Endothelial cell of umbilical vein (primary cell): ENCODE data around the gene CTRB2. TPM values are rescaled to one million over a fixed set of nuclear protein-coding genes. Genes with fewer than 3 reads are reported as not detected.
"Not testable (repeated sequence)": the region's sequence is repeated elsewhere in the genome, so short reads cannot be mapped to it uniquely, and the experiment has no call there.

Source experiments
- BruUV-seq: library from RNA; stranded (reverse); fragments of 400-500 nt; replicated peaks from 2 replicates; lab custom pipeline; 2021; lab: Mats Ljungman, UMichigan
- CTCF ChIA-PET: fragments of 300-600, 350-600 bp; sonication (Branson Sonifier 250); formaldehyde crosslinking; loops from one replicate; lab custom pipeline; 2021; ENCODE audit warnings: antibody characterized with exemption, inconsistent platforms; lab: Charles Lee
- POLR2A ChIA-PET: fragments of 300-600, 350-600 bp; sonication (Branson Sonifier 250); formaldehyde crosslinking; loops from one replicate; lab custom pipeline; 2021; ENCODE audit warnings: antibody characterized with exemption, inconsistent platforms; lab: Charles Lee
- DNase-seq: peaks from one replicate; pipeline ENCODE4 v3.0.0-alpha.2; 2011; ENCODE audit warnings: low read depth, low spot score
- FAIRE-seq: peaks from 2 replicates; lab custom pipeline; 2011; peaks lifted over from hg19 to GRCh38; lab: Jason Lieb, UNC
- H2AFZ ChIP-seq: 2 replicates; pipeline ENCODE4 v1.6.0; 2012; ENCODE audit warnings: low read depth, low read length, control low read depth, inconsistent platforms
- H3K27ac ChIP-seq: 2 replicates; pipeline ENCODE4 v1.5.1; 2011; ENCODE audit warnings: low read depth, mild to moderate bottlenecking, control low read depth, low read length, moderate library complexity; ENCODE audit not compliant: insufficient read depth
- H3K27me3 ChIP-seq, 2 experiments: 2 replicates each; pipeline versions ENCODE4 v1.6.0 to v1.6.1; 2011; ENCODE audit warnings: low read length in 2 of 2, mixed read lengths in 1 of 2; ENCODE audit not compliant: control insufficient read depth in 2 of 2, insufficient read depth in 2 of 2
- H3K36me3 ChIP-seq, 2 experiments: 2 replicates in 1 of 2; 3 replicates in 1 of 2; pipeline ENCODE4 v1.5.1; 2011; ENCODE audit warnings: low read length in 2 of 2, mild to moderate bottlenecking in 1 of 2, moderate library complexity in 1 of 2; ENCODE audit not compliant: control insufficient read depth in 2 of 2, insufficient read depth in 2 of 2; ENCODE audit errors: extremely low read depth in 1 of 2
- H3K4me1 ChIP-seq: 3 replicates; pipeline ENCODE4 v1.5.1; 2011; ENCODE audit warnings: mild to moderate bottlenecking, low read length; ENCODE audit not compliant: control insufficient read depth, insufficient read depth; ENCODE audit errors: extremely low read depth
- H3K4me2 ChIP-seq: 2 replicates; pipeline ENCODE4 v1.6.1; 2011; ENCODE audit warnings: low read length, control low read depth, mixed read lengths; ENCODE audit not compliant: insufficient read depth
- H3K4me3 ChIP-seq, 3 experiments: fragments of 200-600 bp in 1 of 3; sonication (generic), shearing (Covaris generic) in 1 of 3; replicated peaks in 1 of 3; 2 replicates each; pipeline ENCODE4 v1.5.1; 2011 to 2016; ENCODE audit warnings: control low read depth in 3 of 3, low read length in 3 of 3, mild to moderate bottlenecking in 2 of 3, inconsistent platforms in 1 of 3, low read depth in 1 of 3, moderate library complexity in 1 of 3; ENCODE audit not compliant: insufficient read depth in 1 of 3
- H3K79me2 ChIP-seq: 2 replicates; pipeline ENCODE4 v1.6.0; 2012; ENCODE audit warnings: low read length, inconsistent platforms; ENCODE audit not compliant: control insufficient read depth, insufficient read depth
- H3K9ac ChIP-seq: replicated peaks from 2 replicates; pipeline ENCODE3; 2011; ENCODE audit warnings: low read length, control low read depth; ENCODE audit not compliant: insufficient read depth; ENCODE audit errors: extremely low read depth
- H3K9me1 ChIP-seq: replicated peaks from 3 replicates; pipeline ENCODE4 v1.6.0; 2011; ENCODE audit warnings: mild to moderate bottlenecking, low read length; ENCODE audit not compliant: control insufficient read depth, insufficient read depth; ENCODE audit errors: extremely low read depth
- H3K9me3 ChIP-seq: replicated peaks from 2 replicates; pipeline ENCODE4 v1.5.1; 2012; ENCODE audit warnings: low read length, inconsistent platforms; ENCODE audit not compliant: control insufficient read depth, insufficient read depth
- H4K20me1 ChIP-seq: replicated peaks from 2 replicates; pipeline ENCODE3; 2011; ENCODE audit warnings: mild to moderate bottlenecking, low read length; ENCODE audit not compliant: control insufficient read depth, insufficient read depth; ENCODE audit errors: extremely low read depth
- CTCF ChIP-seq, 2 donors: IDR thresholded peaks; 1 replicate in 1 of 2; 2 replicates in 1 of 2; pipeline ENCODE4 v1.5.1; 2011; ENCODE audit warnings: low read length in 2 of 2, mild to moderate bottlenecking in 2 of 2, moderate library complexity in 2 of 2, control low read depth in 1 of 2, inconsistent platforms in 1 of 2, low read depth in 1 of 2; ENCODE audit not compliant: insufficient read depth in 1 of 2; ENCODE audit errors: extremely low read depth in 1 of 2
- POLR2A ChIP-seq: IDR thresholded peaks from 2 replicates; pipeline ENCODE4 v1.6.1; 2012; ENCODE audit warnings: low read depth, mild to moderate bottlenecking, control low read depth, low read length
- dilution Hi-C: fragments of 300-500 bp; cut with MboI; formaldehyde crosslinking; loops from one replicate; pipeline ENCODE4 v1.15.0; 2019; ENCODE audit warnings: low sequenced_read_pairs; ENCODE audit not compliant: extremely low pct_ligation_motif_present
- intact Hi-C: fragments of 100-400 bp; cut with micrococcal nuclease; formaldehyde crosslinking; loops from one replicate; pipeline ENCODE4 v1.10.0; 2022
- polyA plus RNA-seq, 4 experiments: library from polyadenylated mRNA; depleted of rRNA in 3 of 4; stranded (reverse) in 3 of 4; unstranded in 1 of 4; fragments of >200 nt; gene quantifications; 2 replicates each; pipeline versions ENCODE4 v1.2.1 to v1.2.3, GENCODE V29; 2011 to 2012; ENCODE audit warnings: missing spikeins in 1 of 4
- total RNA-seq: library from RNA; stranded (reverse); gene quantifications from 2 replicates; pipeline ENCODE4 v1.2.3, GENCODE V29; 2021

The CTRB2 gene
- total and polyA plus RNA-seq, 2 donors (not counting 3 experiments of a cell fraction or from before 2014, with no cell fraction given) = not detected

GRCh38 chr16:75224306-75225082 is 17.5 kb upstream of the CTRB2 start:
- no peak overlapping the region for H3K9ac ChIP-seq
- FAIRE-seq = no peak
- H2AFZ ChIP-seq = no peak overlapping the region
- H3K9me1 ChIP-seq = no peaks in the 10 kb centered on the region
- TF ChIP-seq POLR2A = peak; percentile 39
- TF ChIP-seq CTCF (IDR thresholded peaks at IDR 0.05; ENCODE audit: extremely low read depth in 1 of 2, insufficient read depth in 1 of 2, low read depth in 1 of 2, low read length in 2 of 2) = no peak
- no peak overlapping the region for H3K27ac ChIP-seq
- H3K4me2 ChIP-seq = no peak overlapping the region
- no peaks in the 10 kb centered on the region for H3K79me2 ChIP-seq
- ChIA-PET POLR2A (interaction anchor here (1.7 kb wide), 1 partner anchor 18 kb away, joined by 4 read pairs; the partner anchor contains the start of gene CTRB2), CTCF (interaction anchor here (0.9 to 1.3 kb wide), 3 partner anchors 15 to 178 kb away, joined by 3 to 4 read pairs (median 3); no protein-coding TSS in a partner anchor)
- no peak for DNase-seq
- no peaks in the 10 kb centered on the region for H3K4me1 ChIP-seq
- no peaks in the 10 kb centered on the region for H4K20me1 ChIP-seq
- peaks cover 6 to 19% of the 10 kb centered on the region in 2 experiments for H3K36me3 ChIP-seq
- dilution Hi-C loops (no loop called here), intact Hi-C loops (loop anchor here (2.0 kb wide), 1 partner anchor 18 kb away; the partner anchor contains the start of gene CTRB2)
- no peak overlapping the region for H3K4me3 ChIP-seq
- no peaks in the 10 kb centered on the region for H3K27me3 ChIP-seq
- H3K9me3 ChIP-seq = no peaks in the 10 kb centered on the region
- BruUV-seq = no TSS peak

- H3K9me1 ChIP-seq, H3K9ac ChIP-seq, H3K9me3 ChIP-seq, H3K27ac ChIP-seq, H4K20me1 ChIP-seq, H3K4me1 ChIP-seq, BruUV-seq, FAIRE-seq, POLR2A ChIA-PET, intact Hi-C loops, DNase-seq, H2AFZ ChIP-seq, H3K4me3 ChIP-seq, H3K79me2 ChIP-seq, dilution Hi-C loops, H3K36me3 ChIP-seq, H3K27me3 ChIP-seq, H3K4me2 ChIP-seq: not testable (repeated sequence)
- CTCF ChIA-PET = interaction anchor here (1.3 to 3.8 kb wide), 2 partner anchors 19 to 24 kb away, joined by 4 to 14 read pairs; no protein-coding TSS in a partner anchor
These were observed 16.2 kb upstream of the CTRB2 start for GRCh38 chr16:75223129-75223528.
